ENCODE data around the gene GRK7.
"Not testable (repeated sequence)": the region's sequence is repeated elsewhere in the genome, so short reads cannot be mapped to it uniquely, and the experiment has no call there.

GRK7 gene

GRCh38 chr3:141762552-141762951, 656 bp upstream of the GRK7 start:
- not testable (repeated sequence) for DNase-seq (ENCODE audit: low spot score)

GRCh38 chr3:141764045-141764444, 837 bp downstream of the GRK7 start:
- no peak for DNase-seq (ENCODE audit: low spot score)

- no peak for DNase-seq (ENCODE audit: low spot score)
Measured at GRCh38 chr3:141764465-141764864, 1.3 kb downstream of the GRK7 start.

- DNase-seq (ENCODE audit: low spot score), result no peak
Measured at GRCh38 chr3:141764986-141765385, 1.8 kb downstream of the GRK7 start.

- no peak for DNase-seq (ENCODE audit: low spot score)
Measured at GRCh38 chr3:141767066-141767465, 3.9 kb downstream of the GRK7 start.

GRCh38 chr3:141769221-141769894, 6.2 kb downstream of the GRK7 start:
- no peak for DNase-seq (ENCODE audit: low spot score)

- DNase-seq (ENCODE audit: low spot score), result no peak
Measured at GRCh38 chr3:141773676-141774075, 10.5 kb downstream of the GRK7 start.

- DNase-seq (ENCODE audit: low spot score), result no peak
Measured at GRCh38 chr3:141776376-141776775, 13.2 kb downstream of the GRK7 start.

GRCh38 chr3:141776885-141777284, 13.7 kb downstream of the GRK7 start:
- DNase-seq (ENCODE audit: low spot score), result no peak

- DNase-seq (ENCODE audit: low spot score), result no peak
Measured at GRCh38 chr3:141777957-141778813, 15.0 kb downstream of the GRK7 start.

GRCh38 chr3:141779667-141780066, 16.5 kb downstream of the GRK7 start:
- DNase-seq (ENCODE audit: low spot score), result no peak

- DNase-seq (ENCODE audit: low spot score), result no peak
Measured at GRCh38 chr3:141782386-141782932, 19.3 kb downstream of the GRK7 start.

- DNase-seq (ENCODE audit: low spot score), result no peak
Measured at GRCh38 chr3:141783632-141784031, 20.4 kb downstream of the GRK7 start.

GRCh38 chr3:141784096-141784495, 20.9 kb downstream of the GRK7 start:
- DNase-seq (ENCODE audit: low spot score), result no peak

- DNase-seq (ENCODE audit: low spot score), result no peak
Measured at GRCh38 chr3:141784531-141784930, 21.3 kb downstream of the GRK7 start.

GRCh38 chr3:141788149-141788548, 24.9 kb downstream of the GRK7 start:
- DNase-seq (ENCODE audit: low spot score), result no peak

- not testable (repeated sequence) for DNase-seq (ENCODE audit: low spot score)
Measured at GRCh38 chr3:141788750-141789149, 25.5 kb downstream of the GRK7 start.

- DNase-seq (ENCODE audit: low spot score), result no peak
Measured at GRCh38 chr3:141789281-141789680, 26.1 kb downstream of the GRK7 start.

GRCh38 chr3:141790171-141790570, 27.0 kb downstream of the GRK7 start:
- no peak for DNase-seq (ENCODE audit: low spot score)

- no peak for DNase-seq (ENCODE audit: low spot score)
Measured at GRCh38 chr3:141792495-141792894, 29.3 kb downstream of the GRK7 start.

- DNase-seq (ENCODE audit: low spot score), result no peak
Measured at GRCh38 chr3:141793476-141794260, 30.5 kb downstream of the GRK7 start.

- no peak for DNase-seq (ENCODE audit: low spot score)
Measured at GRCh38 chr3:141795276-141795675, 32.1 kb downstream of the GRK7 start.

- no peak for DNase-seq (ENCODE audit: low spot score)
Measured at GRCh38 chr3:141795741-141796080, 32.5 kb downstream of the GRK7 start.
